K562 (cell line): ENCODE measurements around the gene SOX2.

Source experiments
- CEBPZ ChIP-seq: fragments of 150-350 bp; IDR thresholded peaks from 2 replicates; pipeline ENCODE4 v1.6.1; 2014; ENCODE audit warnings: low read depth, mild to moderate bottlenecking, low read length, borderline replicate concordance
- ELF1 ChIP-seq: fragments of 200-800 bp; sonication (Bioruptor generic); IDR thresholded peaks from 2 replicates; pipeline ENCODE4 v1.6.1; 2016; ENCODE audit warnings: missing genetic modification characterization, missing compliant biosample characterization
- MCM3 ChIP-seq: fragments of 450-650 bp; IDR thresholded peaks from 2 replicates; pipeline ENCODE4 v1.6.1; 2016
- NCOA6 ChIP-seq: fragments of 450-650 bp; IDR thresholded peaks from 2 replicates; pipeline ENCODE4 v1.6.1; 2017; ENCODE audit warnings: mild to moderate bottlenecking
- POLR2AphosphoS5 ChIP-seq: IDR thresholded peaks from 2 replicates; pipeline ENCODE4 v1.6.1; 2011; ENCODE audit warnings: mild to moderate bottlenecking, low read depth, low read length, moderate library complexity; ENCODE audit not compliant: control insufficient read depth, insufficient read depth
- PURB ChIP-seq: sonication (generic); formaldehyde crosslinking; IDR thresholded peaks from 2 replicates; pipeline ENCODE4 v1.9.0; 2021; ENCODE audit warnings: low read depth, mild to moderate bottlenecking, missing genetic modification reagents

DNA sequence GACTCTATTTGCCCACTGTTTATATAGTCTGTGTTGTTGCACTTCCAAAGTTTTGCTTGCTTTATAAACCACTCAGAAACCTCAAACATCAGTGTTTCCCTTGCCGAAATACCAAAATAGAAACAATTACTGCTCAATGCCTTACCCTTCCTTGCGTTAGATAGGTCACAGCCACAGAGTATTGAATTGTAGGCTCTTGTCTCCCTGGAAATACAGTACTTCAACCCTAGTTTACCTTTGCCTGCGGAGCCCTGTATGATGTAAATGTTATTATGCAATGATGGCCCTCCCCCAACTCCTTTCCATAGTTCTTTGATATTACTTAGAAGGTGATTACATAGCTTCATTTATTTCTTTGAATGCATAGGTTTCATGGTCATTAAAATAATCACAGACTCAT, 44.2 kb downstream of the SOX2 start:
- TF ChIP-seq CEBPZ (no peak), MCM3 (no peak), POLR2AphosphoS5 (no peak), ELF1 (no peak), NCOA6 (no peak), PURB (no peak)
